Right lobe of liver (tissue), 6 donors: ENCODE results near the gene RHBG. TPM values are rescaled to one million over a fixed set of nuclear protein-coding genes. Genes with fewer than 3 reads are reported as not detected.

Experiments
- ATAC-seq, 4 donors: fragments of 200-7000 bp; cut with Tn5 transposase; one replicate each; pipeline ENCODE4 v1.9.1; 2020; ENCODE audit warnings: mild to moderate bottlenecking in 4 of 4, moderate library complexity in 4 of 4
- DNase-seq, 3 donors: peaks; one replicate each; pipeline ENCODE4 v3.0.0-alpha.2; 2020
- H3K27ac ChIP-seq, 3 donors: fragments of 200-600 bp; one replicate each; pipeline ENCODE4 v1.8.0; 2022
- H3K27me3 ChIP-seq, 2 donors: fragments of 200-600 bp; one replicate each; pipeline ENCODE4 v1.8.0; 2022
- H3K36me3 ChIP-seq, 4 donors: fragments of 200-600 bp; sonication (generic) in 1 of 4; one replicate each; pipeline versions ENCODE4 v1.5.1 to v1.8.0; 2017 to 2022; ENCODE audit warnings: control low read depth in 1 of 4
- H3K4me1 ChIP-seq, 4 donors: fragments of 200-600 bp; sonication (generic) in 1 of 4; one replicate each; pipeline versions ENCODE4 v1.5.1 to v1.8.0; 2017 to 2022; ENCODE audit warnings: control low read depth in 1 of 4
- H3K4me3 ChIP-seq, 3 donors: fragments of 200-600 bp; one replicate each; pipeline ENCODE4 v1.8.0; 2022
- H3K9me3 ChIP-seq, 4 donors: fragments of 200-600 bp; sonication (generic) in 1 of 4; one replicate each; pipeline versions ENCODE4 v1.5.1 to v1.8.0; 2017 to 2022; ENCODE audit warnings: control low read depth in 1 of 4
- CTCF ChIP-seq, 4 donors: fragments of 200-600 bp in 3 of 4; fragments of 450-650 bp in 1 of 4; IDR thresholded peaks; one replicate each; pipeline versions ENCODE4 v1.5.1 to v1.8.0; 2016 to 2022; ENCODE audit warnings: antibody characterized with exemption in 4 of 4, mild to moderate bottlenecking in 2 of 4
- POLR2A ChIP-seq: fragments of 450-650 bp; IDR thresholded peaks from one replicate; pipeline ENCODE4 v1.6.1; 2017; ENCODE audit warnings: antibody characterized with exemption, mild to moderate bottlenecking
- WGBS: methylation state at CpG from one replicate; pipeline ENCODE4 v1.1.6; 2018; ENCODE audit warnings: low coverage, low lambda C conversion rate; ENCODE audit not compliant: insufficient coverage; ENCODE audit errors: missing lambda C conversion rate; 5-methylcytosine and 5-hydroxymethylcytosine counted together
- intact Hi-C, 2 donors: fragments of 100-400 bp; cut with DNase I; formaldehyde crosslinking; loops; one replicate each; pipeline versions ENCODE4 v1.11.2 to v1.14.1; 2022
- total RNA-seq, 6 experiments: library from RNA; depleted of rRNA in 2 of 6; stranded (reverse); fragments of >200 nt in 2 of 6; fragmentation: NEBNext Ultra II Directional in 3 of 6; extraction: Animal tissue kit (Norgen Biotek cat#: 25700) in 3 of 6; gene quantifications; one replicate each; pipeline versions ENCODE4 v1.1.0 to v1.2.4, GENCODE V29; 2016 to 2023
- donor health status: DM: no; HTN: yes; CAD: no.
- donor health status: DM: no; HTN: no; CAD: no.
- donor health status: DM: no; HTN: no; CAD: no.
- donor health status: DM: no; HTN: yes; CAD: no.
- donor health status: DM: no; HTN: yes; CAD: no.

Gene RHBG
- total RNA-seq, 6 experiments from 2014 or later: 0.42 to 1.6 (median 1.1) TPM; not detected in 2

GRCh38 chr1:156421939-156422601 is 53.1 kb downstream of the RHBG start:
- no peak for ATAC-seq
- WGBS: 19% methylated on average over 11 of the region's 12 CpGs
- peak overlapping the region in 1 of 3 donors; percentile 6 for H3K4me3 ChIP-seq
- DNase-seq: no peak
- intact Hi-C loops: no loop called here
- TF ChIP-seq CTCF (IDR thresholded peaks at IDR 0.05) (no peak), POLR2A (no peak)
- peaks cover 7 to 32% of the 10 kb centered on the region in 2 donors for H3K27me3 ChIP-seq
- peaks cover 0 to 20% (median 8%) of the 10 kb centered on the region in 4 donors for H3K4me1 ChIP-seq
- H3K36me3 ChIP-seq: no peaks in the 10 kb centered on the region
- no peaks in the 10 kb centered on the region for H3K9me3 ChIP-seq
- no peak overlapping the region for H3K27ac ChIP-seq

- Histone ChIP-seq H3K36me3 (no peaks in the 10 kb centered on the region), H3K4me1 (peaks cover 0 to 20% (median 8%) of the 10 kb centered on the region in 4 donors), H3K9me3 (no peaks in the 10 kb centered on the region), H3K27me3 (peaks cover 7 to 32% of the 10 kb centered on the region in 2 donors), H3K27ac (no peak overlapping the region), H3K4me3 (no peak overlapping the region)
- no peak for TF ChIP-seq POLR2A
- no peak for TF ChIP-seq CTCF (IDR thresholded peaks at IDR 0.05)
- intact Hi-C loops: no loop called here
- DNase-seq (no peak), ATAC-seq (peak in 2 of 4 donors; percentile 21 to 66)
- whole genome bisulfite sequencing: 40% methylated on average over 1 of the region's 15 CpGs
These were observed 53.6 kb downstream of the RHBG start for GRCh38 chr1:156422602-156423091.

GRCh38 chr1:156423422-156424352 is 54.7 kb downstream of the RHBG start:
- no peak for ATAC-seq
- intact Hi-C loops: no loop called here
- H3K4me3 ChIP-seq: no peak overlapping the region
- H3K36me3 ChIP-seq: no peaks in the 10 kb centered on the region
- H3K27me3 ChIP-seq: peaks cover 7 to 30% of the 10 kb centered on the region in 2 donors
- no peak overlapping the region for H3K27ac ChIP-seq
- no peaks in the 10 kb centered on the region for H3K9me3 ChIP-seq
- TF ChIP-seq CTCF (IDR thresholded peaks at IDR 0.05) (no peak), POLR2A (no peak)
- H3K4me1 ChIP-seq: peaks cover 0 to 20% (median 8%) of the 10 kb centered on the region in 4 donors
- WGBS: 47% methylated on average over 7 of the region's 7 CpGs
- DNase-seq: no peak

- 60% methylated on average over 4 of the region's 10 CpGs for WGBS
- no peak for DNase-seq
- H3K4me1 ChIP-seq: peaks cover 0 to 19% (median 8%) of the 10 kb centered on the region in 4 donors
- no peaks in the 10 kb centered on the region for H3K36me3 ChIP-seq
- peaks cover 7 to 18% of the 10 kb centered on the region in 2 donors for H3K27me3 ChIP-seq
- no peak for ATAC-seq
- no peak overlapping the region for H3K4me3 ChIP-seq
- no peak overlapping the region for H3K27ac ChIP-seq
- no peaks in the 10 kb centered on the region for H3K9me3 ChIP-seq
- intact Hi-C loops: no loop called here
- TF ChIP-seq POLR2A: no peak
- no peak for TF ChIP-seq CTCF (IDR thresholded peaks at IDR 0.05)
These were observed 55.9 kb downstream of the RHBG start for GRCh38 chr1:156424806-156425432.
